ENCODE data around the gene PSME3IP1. TPM values are rescaled to one million over a fixed set of nuclear protein-coding genes. Genes with fewer than 3 reads are reported as not detected.
"Not testable (repeated sequence)": the region's sequence is repeated elsewhere in the genome, so short reads cannot be mapped to it uniquely, and the experiment has no call there.

Gene PSME3IP1
- total RNA-seq, 5 donors from 2014 or later (not counting 1 experiment from before 2014, with no cell fraction given): 132 to 145 (median 144) TPM

DNA sequence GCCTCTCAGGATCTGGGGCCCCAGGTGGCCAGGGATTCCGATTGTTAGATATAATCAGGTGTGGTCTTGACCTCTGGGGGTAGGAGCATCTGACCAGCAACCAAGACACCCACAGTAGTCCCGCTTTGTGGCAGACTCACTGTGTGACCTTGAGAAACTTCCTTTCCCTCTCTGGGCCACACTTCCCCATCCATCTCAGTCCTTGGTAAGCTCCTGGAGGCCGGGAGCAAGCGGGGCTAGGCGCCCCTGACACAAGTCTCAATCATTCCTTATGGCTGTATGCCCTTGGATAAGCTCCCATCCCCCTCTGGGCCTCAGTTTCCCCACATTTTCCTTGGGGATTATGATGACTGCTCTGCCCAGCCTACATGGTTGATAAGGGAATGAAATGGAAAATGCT lies 72.2 kb downstream of the PSME3IP1 start:
- Histone ChIP-seq H3K27ac (ENCODE audit: low read length) (no peak overlapping the region), H3K4me3 (ENCODE audit: control insufficient read depth in 1 of 2, extremely low read depth in 1 of 2, low read length in 1 of 2) (no peak overlapping the region), H3K9me3 (no peaks in the 10 kb centered on the region), H3K36me3 (ENCODE audit: control insufficient read depth in 2 of 2, extremely low read depth in 1 of 2, insufficient read depth in 1 of 2, low read length in 1 of 2) (peaks cover 0 to 8% of the 10 kb centered on the region in 2 donors), H3K4me1 (ENCODE audit: control insufficient read depth in 1 of 2, extremely low read depth in 1 of 2, insufficient read depth in 2 of 2, low read length in 2 of 2) (no peaks in the 10 kb centered on the region), H3K27me3 (replicated peaks in 1 of 2; ENCODE audit: control insufficient read depth in 2 of 2, extremely low read depth in 1 of 2, insufficient read depth in 2 of 2, low read length in 1 of 2) (no peaks in the 10 kb centered on the region)
- H3K27me3 Mint-ChIP-seq: no peaks in the 10 kb centered on the region
- ATAC-seq (replicated peaks in 1 of 4): no peak
- no peaks in the 10 kb centered on the region for H3K36me3 Mint-ChIP-seq
- no peak overlapping the region for H3K4me3 Mint-ChIP-seq
- peaks cover 0 to 6% (median 0%) of the 10 kb centered on the region in 3 donors for H3K4me1 Mint-ChIP-seq
- WGBS (ENCODE audit: insufficient coverage): no CpG with 5 or more reads among the region's 5 CpGs
- H3K27ac Mint-ChIP-seq: no peak overlapping the region
- H3K9me3 Mint-ChIP-seq: no peaks in the 10 kb centered on the region
- ChIA-PET POLR2A (no interaction called here), CTCF (no interaction called here)
- DNase-seq: no peak

DNA sequence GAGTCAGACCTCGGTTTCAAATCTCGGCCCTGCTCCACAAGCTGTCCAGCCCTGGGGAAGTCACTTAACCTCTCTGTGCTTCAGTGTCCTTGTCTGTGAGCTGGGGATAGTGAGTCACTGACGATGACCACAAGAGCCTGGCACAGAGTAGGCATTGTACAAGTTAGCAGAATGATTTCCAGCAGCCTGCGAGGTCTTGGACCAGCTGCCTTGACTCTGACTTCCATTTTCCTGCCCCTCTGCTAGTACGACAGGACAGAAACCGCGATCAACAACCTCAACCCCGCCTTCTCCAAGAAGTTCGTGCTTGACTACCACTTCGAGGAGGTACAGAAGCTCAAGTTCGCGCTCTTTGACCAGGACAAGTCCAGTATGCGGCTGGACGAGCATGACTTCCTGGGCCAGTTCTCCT lies 72.8 kb downstream of the PSME3IP1 start:
- H3K27ac ChIP-seq (ENCODE audit: low read length): no peak overlapping the region
- no peak overlapping the region for H3K27ac Mint-ChIP-seq
- WGBS (ENCODE audit: insufficient coverage): 82% methylated on average over 14 of the region's 14 CpGs
- H3K4me1 ChIP-seq (ENCODE audit: control insufficient read depth in 1 of 2, extremely low read depth in 1 of 2, insufficient read depth in 2 of 2, low read length in 2 of 2): no peaks in the 10 kb centered on the region
- ChIA-PET POLR2A (no interaction called here), CTCF (no interaction called here)
- H3K36me3 Mint-ChIP-seq: no peaks in the 10 kb centered on the region
- peaks cover 0 to 6% (median 0%) of the 10 kb centered on the region in 3 donors for H3K4me1 Mint-ChIP-seq
- no peak for ATAC-seq (replicated peaks in 1 of 4)
- H3K9me3 ChIP-seq: no peaks in the 10 kb centered on the region
- H3K4me3 Mint-ChIP-seq: no peak overlapping the region
- peaks cover 0 to 8% of the 10 kb centered on the region in 2 donors for H3K36me3 ChIP-seq (ENCODE audit: control insufficient read depth in 2 of 2, extremely low read depth in 1 of 2, insufficient read depth in 1 of 2, low read length in 1 of 2)
- no peak overlapping the region for H3K4me3 ChIP-seq (ENCODE audit: control insufficient read depth in 1 of 2, extremely low read depth in 1 of 2, low read length in 1 of 2)
- H3K27me3 Mint-ChIP-seq: no peaks in the 10 kb centered on the region
- no peak for DNase-seq
- no peaks in the 10 kb centered on the region for H3K9me3 Mint-ChIP-seq
- H3K27me3 ChIP-seq (replicated peaks in 1 of 2; ENCODE audit: control insufficient read depth in 2 of 2, extremely low read depth in 1 of 2, insufficient read depth in 2 of 2, low read length in 1 of 2): no peaks in the 10 kb centered on the region

DNA sequence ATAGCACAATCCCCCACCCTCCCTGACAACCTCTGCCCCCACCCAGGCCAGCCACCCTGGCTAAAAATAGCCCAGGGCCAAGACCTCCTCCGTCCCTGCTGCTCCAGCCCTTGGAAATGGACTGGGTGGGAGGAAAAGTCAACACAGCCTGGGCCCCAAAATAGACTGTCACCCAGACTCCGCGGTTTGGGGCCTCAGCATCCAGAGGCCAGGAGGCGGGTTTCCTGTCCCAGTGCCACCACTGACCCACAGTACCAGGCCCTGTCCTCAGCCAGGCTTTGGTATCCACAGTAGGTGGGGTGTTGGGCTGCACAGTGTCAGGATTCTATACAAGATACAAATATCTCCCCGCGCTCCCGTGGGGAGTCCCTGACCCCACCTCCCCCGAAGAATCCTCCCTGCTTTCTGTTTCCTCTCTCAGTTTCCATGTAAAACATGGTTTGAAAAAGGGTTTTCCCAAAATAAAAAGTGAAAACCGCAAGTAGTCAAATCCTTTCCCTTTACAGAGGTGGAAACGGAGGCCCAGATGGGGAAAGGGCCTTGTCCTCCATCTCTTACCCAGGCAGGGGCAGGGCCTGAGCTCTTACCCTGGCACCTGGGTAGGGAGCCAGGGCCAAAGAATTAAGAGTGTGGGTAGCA lies 73.3 kb downstream of the PSME3IP1 start:
- CTCF ChIA-PET: no interaction called here
- H3K9me3 ChIP-seq: no peaks in the 10 kb centered on the region
- H3K27ac Mint-ChIP-seq: no peak overlapping the region
- H3K4me3 Mint-ChIP-seq: no peak overlapping the region
- H3K27ac ChIP-seq (ENCODE audit: low read length): no peak overlapping the region
- H3K9me3 Mint-ChIP-seq: no peaks in the 10 kb centered on the region
- no peaks in the 10 kb centered on the region for H3K27me3 ChIP-seq (replicated peaks in 1 of 2; ENCODE audit: control insufficient read depth in 2 of 2, extremely low read depth in 1 of 2, insufficient read depth in 2 of 2, low read length in 1 of 2)
- POLR2A ChIA-PET: no interaction called here
- no peak overlapping the region for H3K4me3 ChIP-seq (ENCODE audit: control insufficient read depth in 1 of 2, extremely low read depth in 1 of 2, low read length in 1 of 2)
- ATAC-seq (replicated peaks in 1 of 4): no peak
- no peaks in the 10 kb centered on the region for H3K36me3 Mint-ChIP-seq
- WGBS (ENCODE audit: insufficient coverage): 86% methylated on average over 2 of the region's 10 CpGs
- H3K4me1 ChIP-seq (ENCODE audit: control insufficient read depth in 1 of 2, extremely low read depth in 1 of 2, insufficient read depth in 2 of 2, low read length in 2 of 2): no peaks in the 10 kb centered on the region
- H3K36me3 ChIP-seq (ENCODE audit: control insufficient read depth in 2 of 2, extremely low read depth in 1 of 2, insufficient read depth in 1 of 2, low read length in 1 of 2): peaks cover 0 to 8% of the 10 kb centered on the region in 2 donors
- no peak for DNase-seq
- no peaks in the 10 kb centered on the region for H3K27me3 Mint-ChIP-seq
- H3K4me1 Mint-ChIP-seq: peaks cover 0 to 6% (median under 1%) of the 10 kb centered on the region in 3 donors

DNA sequence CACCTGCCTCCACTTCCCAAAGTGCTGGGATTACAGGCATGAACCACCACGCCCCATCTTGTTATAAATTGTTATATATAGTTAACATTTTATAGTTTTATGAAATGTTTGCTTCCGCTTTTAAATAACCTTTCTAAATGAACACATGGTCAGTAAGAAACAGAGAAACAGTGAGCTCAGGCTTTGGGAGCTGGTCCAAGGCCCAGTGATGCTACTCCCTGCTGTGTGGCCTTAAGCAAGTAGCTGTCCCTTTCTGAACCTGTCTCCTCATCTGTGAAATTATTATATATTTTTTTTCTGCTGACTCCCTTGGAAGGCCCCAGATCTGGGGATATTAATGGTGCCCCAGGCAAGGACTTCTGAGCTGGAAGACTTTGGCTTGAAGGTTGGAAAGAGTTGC lies 74.4 kb downstream of the PSME3IP1 start:
- Mint-ChIP-seq H3K27ac (no peak overlapping the region), H3K4me3 (no peak overlapping the region), H3K27me3 (no peaks in the 10 kb centered on the region), H3K36me3 (no peaks in the 10 kb centered on the region), H3K9me3 (no peaks in the 10 kb centered on the region), H3K4me1 (peaks cover under 1 to 10% (median 5%) of the 10 kb centered on the region in 3 donors)
- ATAC-seq (replicated peaks in 1 of 4) (no peak), DNase-seq (no peak)
- peaks cover 0 to 6% of the 10 kb centered on the region in 2 experiments for H3K4me1 ChIP-seq (ENCODE audit: control insufficient read depth in 1 of 2, extremely low read depth in 1 of 2, insufficient read depth in 2 of 2, low read length in 2 of 2)
- WGBS (ENCODE audit: insufficient coverage): no CpG with 5 or more reads among the region's 2 CpGs
- H3K27me3 ChIP-seq (replicated peaks in 1 of 2; ENCODE audit: control insufficient read depth in 2 of 2, extremely low read depth in 1 of 2, insufficient read depth in 2 of 2, low read length in 1 of 2): no peaks in the 10 kb centered on the region
- ChIA-PET POLR2A (no interaction called here), CTCF (interaction anchor here in 1 of 2 donors (0.7 kb wide), 1 partner anchor 916 kb away, joined by 3 read pairs; no protein-coding TSS in a partner anchor)
- H3K36me3 ChIP-seq (ENCODE audit: control insufficient read depth in 2 of 2, extremely low read depth in 1 of 2, insufficient read depth in 1 of 2, low read length in 1 of 2): peaks cover 0 to 5% of the 10 kb centered on the region in 2 donors
- no peak overlapping the region for H3K4me3 ChIP-seq (ENCODE audit: control insufficient read depth in 1 of 2, extremely low read depth in 1 of 2, low read length in 1 of 2)
- no peaks in the 10 kb centered on the region for H3K9me3 ChIP-seq
- H3K27ac ChIP-seq (ENCODE audit: low read length): no peak overlapping the region

- H3K27me3 Mint-ChIP-seq: no peaks in the 10 kb centered on the region
- ChIA-PET CTCF (interaction anchor here in 1 of 2 donors (0.7 kb wide), 1 partner anchor 915 kb away, joined by 3 read pairs; no protein-coding TSS in a partner anchor), POLR2A (no interaction called here)
- WGBS (ENCODE audit: insufficient coverage): 100% methylated on average over 1 of the region's 4 CpGs
- H3K36me3 Mint-ChIP-seq: no peaks in the 10 kb centered on the region
- H3K27me3 ChIP-seq (replicated peaks in 1 of 2; ENCODE audit: control insufficient read depth in 2 of 2, extremely low read depth in 1 of 2, insufficient read depth in 2 of 2, low read length in 1 of 2): no peaks in the 10 kb centered on the region
- peaks cover 0 to under 1% of the 10 kb centered on the region in 2 donors for H3K36me3 ChIP-seq (ENCODE audit: control insufficient read depth in 2 of 2, extremely low read depth in 1 of 2, insufficient read depth in 1 of 2, low read length in 1 of 2)
- peaks cover 2 to 8% (median 7%) of the 10 kb centered on the region in 3 donors for H3K4me1 Mint-ChIP-seq
- no peak overlapping the region for H3K4me3 Mint-ChIP-seq
- H3K4me1 ChIP-seq (ENCODE audit: control insufficient read depth in 1 of 2, extremely low read depth in 1 of 2, insufficient read depth in 2 of 2, low read length in 2 of 2): peaks cover 0 to 6% of the 10 kb centered on the region in 2 experiments
- no peaks in the 10 kb centered on the region for H3K9me3 Mint-ChIP-seq
- no peak overlapping the region for H3K27ac Mint-ChIP-seq
- DNase-seq (no peak), ATAC-seq (replicated peaks in 1 of 4) (no peak)
- no peak overlapping the region for H3K27ac ChIP-seq (ENCODE audit: low read length)
- H3K9me3 ChIP-seq: no peaks in the 10 kb centered on the region
- H3K4me3 ChIP-seq (ENCODE audit: control insufficient read depth in 1 of 2, extremely low read depth in 1 of 2, low read length in 1 of 2): no peak overlapping the region
Measured at GRCh38 chr16:57110937-57111336, 74.9 kb downstream of the PSME3IP1 start.

GRCh38 chr16:57109259-57110105 lies 76.4 kb downstream of the PSME3IP1 start:
- CTCF ChIA-PET: not testable (repeated sequence)

More at GRCh38 chr16:57109259-57110105, 76.4 kb downstream of the PSME3IP1 start:
- peaks cover 0 to 18% of the 10 kb centered on the region in 2 experiments for H3K4me1 ChIP-seq (ENCODE audit: control insufficient read depth in 1 of 2, extremely low read depth in 1 of 2, insufficient read depth in 2 of 2, low read length in 2 of 2)
- H3K27ac ChIP-seq (ENCODE audit: low read length); H3K9me3 Mint-ChIP-seq; H3K27ac Mint-ChIP-seq; H3K36me3 Mint-ChIP-seq; DNase-seq; H3K9me3 ChIP-seq; H3K27me3 Mint-ChIP-seq; H3K4me3 Mint-ChIP-seq; H3K36me3 ChIP-seq (ENCODE audit: control insufficient read depth in 2 of 2, extremely low read depth in 1 of 2, insufficient read depth in 1 of 2, low read length in 1 of 2); H3K4me3 ChIP-seq (ENCODE audit: control insufficient read depth in 1 of 2, extremely low read depth in 1 of 2, low read length in 1 of 2); POLR2A ChIA-PET; ATAC-seq (replicated peaks in 1 of 4); H3K27me3 ChIP-seq (replicated peaks in 1 of 2; ENCODE audit: control insufficient read depth in 2 of 2, extremely low read depth in 1 of 2, insufficient read depth in 2 of 2, low read length in 1 of 2): not testable (repeated sequence)
- H3K4me1 Mint-ChIP-seq: peaks cover 9 to 15% (median 14%) of the 10 kb centered on the region in 3 donors
- 87% methylated on average over 5 of the region's 10 CpGs for WGBS (ENCODE audit: insufficient coverage)
